ENCODE results near the gene COMMD1. TPM values are rescaled to one million over a fixed set of nuclear protein-coding genes. Genes with fewer than 3 reads are reported as not detected.

COMMD1 gene
- total RNA-seq, 2 experiments from 2014 or later: 11.5 to 13.2 TPM

DNA sequence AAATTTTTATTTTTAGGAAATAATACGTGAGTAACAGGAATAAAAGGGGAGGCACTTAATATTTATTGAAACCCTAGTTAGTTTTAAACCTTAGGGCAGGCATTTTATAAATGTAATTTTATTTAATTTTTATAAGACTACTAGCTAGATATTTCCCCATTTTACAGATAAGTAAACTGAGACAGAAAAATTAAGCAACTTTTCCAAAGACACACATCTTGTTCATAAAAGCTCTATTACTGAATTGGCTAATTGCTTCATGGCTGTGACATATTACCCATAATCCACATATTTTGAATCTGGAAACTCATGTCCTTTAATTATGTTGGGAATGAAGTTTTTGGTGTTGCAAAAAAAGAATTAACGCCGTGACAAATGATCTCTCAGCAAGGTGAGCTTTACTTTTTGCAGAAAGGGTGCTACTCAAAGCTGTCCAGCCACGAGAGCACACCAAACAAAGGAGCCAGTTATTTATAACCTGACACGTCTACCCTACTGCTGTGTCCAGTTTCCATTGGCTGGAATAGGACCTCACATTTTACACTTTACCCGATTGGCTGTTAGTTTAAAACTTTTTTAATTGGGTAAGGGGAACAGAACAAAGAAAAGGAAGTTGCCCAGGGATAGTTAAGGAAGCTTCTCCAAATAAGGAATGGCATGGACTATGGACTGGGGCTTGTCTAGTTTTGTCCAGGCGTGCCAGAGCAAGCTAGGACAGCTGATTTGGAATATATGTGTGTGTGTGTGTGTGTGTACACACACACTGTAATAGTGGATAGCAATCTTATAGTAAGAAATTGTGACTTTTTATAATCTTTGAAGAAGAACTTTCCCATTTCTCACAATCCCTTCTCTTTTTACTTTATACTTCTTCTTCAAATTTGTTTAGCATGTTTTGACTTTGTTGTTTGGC lies 54.2 kb downstream of the COMMD1 start:
- POLR2A ChIA-PET: no interaction called here
- no peak for TF ChIP-seq CTCF (IDR thresholded peaks at IDR 0.05)
- ATAC-seq (ENCODE audit: poor library complexity): no peak

DNA sequence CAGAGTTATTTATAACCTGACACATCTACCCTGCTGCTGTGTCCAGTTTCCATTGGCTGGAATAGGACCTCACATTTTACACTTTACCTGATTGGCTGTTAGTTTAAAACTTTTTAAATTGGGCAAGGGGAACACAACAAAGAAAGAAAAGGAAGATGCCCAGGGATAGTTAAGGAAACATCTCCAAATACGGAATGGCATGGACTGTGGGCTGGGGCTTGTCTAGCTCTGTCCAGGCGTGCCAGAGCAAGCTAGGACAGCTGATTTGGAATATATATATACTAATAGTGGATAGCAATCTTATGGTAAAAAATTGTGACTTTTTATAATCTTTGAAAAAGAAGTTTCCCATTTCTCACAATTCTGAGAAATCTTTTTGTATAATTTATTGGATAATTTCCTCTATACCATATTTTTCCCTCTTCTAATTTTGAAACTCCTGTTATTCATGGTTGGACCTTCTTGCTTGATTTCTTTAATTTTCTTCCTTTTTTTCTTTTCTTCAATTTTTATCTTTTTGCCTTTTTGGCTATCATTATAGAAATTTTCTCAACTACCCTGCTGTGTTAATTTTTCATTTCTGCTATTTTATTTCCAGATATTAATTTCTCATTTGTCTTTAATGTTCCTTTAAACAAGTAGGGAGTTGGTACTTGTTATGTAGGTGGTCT lies 55.9 kb downstream of the COMMD1 start:
- CTCF ChIA-PET: no interaction called here
- Histone ChIP-seq H3K36me3 (ENCODE audit: insufficient read depth, low read length) (no peaks in the 10 kb centered on the region), H3K4me1 (ENCODE audit: insufficient read depth, low read length) (no peaks in the 10 kb centered on the region), H3K27ac (ENCODE audit: low read depth in 1 of 2, low read length in 2 of 2) (no peak overlapping the region), H3K4me3 (ENCODE audit: low read length) (no peak overlapping the region), H3K27me3 (ENCODE audit: control insufficient read depth in 1 of 2, insufficient read depth in 2 of 2, low read length in 2 of 2) (no peaks in the 10 kb centered on the region), H3K9me3 (ENCODE audit: control insufficient read depth in 1 of 2, insufficient read depth in 1 of 2, low read length in 2 of 2) (no peaks in the 10 kb centered on the region)
- DNase-seq (no peak), ATAC-seq (ENCODE audit: poor library complexity) (no peak)
- H3K4me3 Mint-ChIP-seq: no peak overlapping the region
- H3K9me3 Mint-ChIP-seq: peaks cover 4% of the 10 kb centered on the region
- no peak for TF ChIP-seq CTCF (IDR thresholded peaks at IDR 0.05)
- H3K27ac Mint-ChIP-seq: no peak overlapping the region
- no peaks in the 10 kb centered on the region for H3K27me3 Mint-ChIP-seq
- intact Hi-C loops (cut with DNase I, micrococcal nuclease): no loop called here
- peaks cover 18% of the 10 kb centered on the region for H3K36me3 Mint-ChIP-seq (ENCODE audit: low read depth)
- POLR2A ChIA-PET: no interaction called here
- H3K4me1 Mint-ChIP-seq (ENCODE audit: low read depth): peaks cover 17% of the 10 kb centered on the region

More for the DNA sequence above, 54.2 kb downstream of the COMMD1 start:
- CTCF ChIA-PET: no interaction called here
- intact Hi-C loops (cut with DNase I, micrococcal nuclease): no loop called here
- Histone ChIP-seq H3K27ac (ENCODE audit: low read depth in 1 of 2, low read length in 2 of 2) (no peak overlapping the region), H3K4me3 (ENCODE audit: low read length) (no peak overlapping the region), H3K27me3 (ENCODE audit: control insufficient read depth in 1 of 2, insufficient read depth in 2 of 2, low read length in 2 of 2) (no peaks in the 10 kb centered on the region), H3K36me3 (ENCODE audit: insufficient read depth, low read length) (no peaks in the 10 kb centered on the region), H3K4me1 (ENCODE audit: insufficient read depth, low read length) (no peaks in the 10 kb centered on the region), H3K9me3 (ENCODE audit: control insufficient read depth in 1 of 2, insufficient read depth in 1 of 2, low read length in 2 of 2) (no peaks in the 10 kb centered on the region)
- Mint-ChIP-seq H3K27me3 (no peaks in the 10 kb centered on the region), H3K4me3 (no peak overlapping the region), H3K27ac (no peak overlapping the region), H3K4me1 (ENCODE audit: low read depth) (peaks cover 26% of the 10 kb centered on the region), H3K36me3 (ENCODE audit: low read depth) (peaks cover 23% of the 10 kb centered on the region), H3K9me3 (peaks cover 4% of the 10 kb centered on the region)
- no peak for DNase-seq

GRCh38 chr2:61962095-61962984 lies 56.9 kb downstream of the COMMD1 start:
- ChIA-PET POLR2A (no interaction called here), CTCF (no interaction called here)
- H3K4me1 ChIP-seq (ENCODE audit: insufficient read depth, low read length): no peaks in the 10 kb centered on the region
- DNase-seq: no peak
- H3K9me3 ChIP-seq (ENCODE audit: control insufficient read depth in 1 of 2, insufficient read depth in 1 of 2, low read length in 2 of 2): no peaks in the 10 kb centered on the region
- peaks cover 9% of the 10 kb centered on the region for H3K4me1 Mint-ChIP-seq (ENCODE audit: low read depth)
- peaks cover 18% of the 10 kb centered on the region for H3K36me3 Mint-ChIP-seq (ENCODE audit: low read depth)
- H3K27me3 Mint-ChIP-seq: no peaks in the 10 kb centered on the region
- TF ChIP-seq CTCF (IDR thresholded peaks at IDR 0.05): no peak
- H3K9me3 Mint-ChIP-seq: peaks cover 4% of the 10 kb centered on the region
- intact Hi-C loops (cut with DNase I, micrococcal nuclease): no loop called here
- H3K36me3 ChIP-seq (ENCODE audit: insufficient read depth, low read length): no peaks in the 10 kb centered on the region
- H3K4me3 Mint-ChIP-seq: no peak overlapping the region
- no peak for ATAC-seq (ENCODE audit: poor library complexity)
- H3K27ac Mint-ChIP-seq: no peak overlapping the region
- H3K4me3 ChIP-seq (ENCODE audit: low read length): no peak overlapping the region
- H3K27me3 ChIP-seq (ENCODE audit: control insufficient read depth in 1 of 2, insufficient read depth in 2 of 2, low read length in 2 of 2): no peaks in the 10 kb centered on the region
- no peak overlapping the region for H3K27ac ChIP-seq (ENCODE audit: low read depth in 1 of 2, low read length in 2 of 2)
